HG03558 (cell line): ENCODE data around the gene STK40.

Experiments
- ATAC-seq: cut with Tn5 transposase; IDR thresholded peaks from one replicate; pipeline ENCODE4 v1.9.1; 2021; ENCODE audit warnings: moderate number of reproducible peaks; ENCODE audit not compliant: unreplicated experiment; ENCODE audit errors: extremely low read depth

Gene STK40, protein sequence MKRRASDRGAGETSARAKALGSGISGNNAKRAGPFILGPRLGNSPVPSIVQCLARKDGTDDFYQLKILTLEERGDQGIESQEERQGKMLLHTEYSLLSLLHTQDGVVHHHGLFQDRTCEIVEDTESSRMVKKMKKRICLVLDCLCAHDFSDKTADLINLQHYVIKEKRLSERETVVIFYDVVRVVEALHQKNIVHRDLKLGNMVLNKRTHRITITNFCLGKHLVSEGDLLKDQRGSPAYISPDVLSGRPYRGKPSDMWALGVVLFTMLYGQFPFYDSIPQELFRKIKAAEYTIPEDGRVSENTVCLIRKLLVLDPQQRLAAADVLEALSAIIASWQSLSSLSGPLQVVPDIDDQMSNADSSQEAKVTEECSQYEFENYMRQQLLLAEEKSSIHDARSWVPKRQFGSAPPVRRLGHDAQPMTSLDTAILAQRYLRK

DNA sequence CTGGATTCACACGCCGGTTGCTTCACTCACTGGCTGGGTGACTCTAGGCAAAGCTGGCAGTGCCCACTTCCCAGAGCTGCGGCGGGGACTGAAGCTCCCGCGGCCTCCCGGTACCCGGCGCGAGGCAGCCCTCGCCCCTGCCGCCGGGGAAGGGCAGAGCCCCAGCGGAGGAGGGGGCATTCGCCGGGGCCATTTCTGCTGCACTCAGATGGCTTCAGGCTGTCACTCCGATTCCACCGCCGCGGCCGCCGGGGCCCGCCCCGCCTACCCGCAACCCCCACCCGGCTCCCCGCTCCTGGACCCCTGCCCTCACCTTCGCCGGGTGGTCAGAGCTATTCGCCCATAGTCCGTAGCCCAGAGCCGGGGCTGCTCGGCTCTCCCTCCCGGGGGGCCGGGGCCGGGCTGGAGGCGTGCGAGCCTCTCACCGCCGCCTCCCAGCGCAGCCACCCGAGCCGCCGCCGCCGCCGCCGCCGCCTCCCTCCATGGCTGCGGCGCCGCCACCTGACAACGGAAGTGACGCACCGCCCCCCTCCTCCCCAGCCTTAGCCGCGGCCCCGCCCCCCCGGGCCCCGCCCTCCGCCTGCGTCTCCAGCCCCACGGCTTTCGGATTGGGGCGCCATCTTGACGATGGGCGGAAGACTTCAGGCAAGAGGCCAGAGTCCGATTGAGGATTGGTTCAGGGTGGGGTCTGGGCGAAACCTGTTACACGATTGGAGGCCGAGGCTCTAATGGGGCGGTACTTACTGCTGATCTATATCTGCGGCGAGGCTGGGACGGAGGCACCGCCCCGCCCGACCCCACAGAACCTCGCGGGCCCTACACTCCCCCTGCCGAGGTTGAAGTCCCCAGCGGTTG, at the start of gene STK40:
TSS of gene STK40 (minus strand) at position 515 of the 855 bp plus-strand sequence. CDS start 24,592 bp downstream, outside the sequence.
- ATAC-seq, result peak; percentile 65

DNA sequence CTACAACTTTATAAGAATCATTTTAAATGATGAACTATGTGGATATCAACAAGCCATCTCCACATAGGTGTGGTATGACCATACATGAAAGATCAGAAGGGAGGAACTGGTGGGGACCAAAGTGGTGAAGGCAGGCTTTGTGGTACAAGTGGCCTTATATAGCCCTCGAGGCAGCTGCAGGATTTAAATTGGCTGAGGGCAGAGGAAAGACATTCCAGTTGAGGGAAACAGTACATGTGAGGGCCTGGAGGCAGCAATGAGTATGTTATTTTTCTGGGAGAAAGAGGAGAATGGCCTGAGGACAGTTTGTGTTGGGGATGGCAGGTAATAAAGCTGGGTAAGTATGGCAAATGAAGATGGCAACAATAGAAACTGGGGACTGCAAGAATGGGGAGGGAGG, 47.4 kb upstream of the STK40 start:
- no peak for ATAC-seq

DNA sequence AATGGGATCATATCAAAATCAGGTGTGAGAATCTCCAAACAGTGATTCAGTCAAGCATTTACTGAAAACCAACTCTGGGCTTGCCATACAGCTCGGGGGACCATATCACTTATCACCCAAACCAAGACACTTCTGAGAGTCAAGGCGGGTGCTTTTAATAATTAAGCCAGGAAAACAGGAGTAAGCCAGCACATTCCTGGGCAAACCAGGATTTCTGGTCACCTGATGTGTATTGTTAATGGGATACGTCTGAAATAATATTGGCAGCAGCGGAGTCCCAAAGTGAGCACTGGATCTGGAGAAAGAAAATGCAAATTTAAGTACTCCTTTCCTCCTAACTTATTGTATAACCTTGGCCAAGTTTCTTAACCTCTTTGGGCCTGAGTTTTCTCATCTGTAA, 46.9 kb upstream of the STK40 start:
- ATAC-seq, result no peak

DNA sequence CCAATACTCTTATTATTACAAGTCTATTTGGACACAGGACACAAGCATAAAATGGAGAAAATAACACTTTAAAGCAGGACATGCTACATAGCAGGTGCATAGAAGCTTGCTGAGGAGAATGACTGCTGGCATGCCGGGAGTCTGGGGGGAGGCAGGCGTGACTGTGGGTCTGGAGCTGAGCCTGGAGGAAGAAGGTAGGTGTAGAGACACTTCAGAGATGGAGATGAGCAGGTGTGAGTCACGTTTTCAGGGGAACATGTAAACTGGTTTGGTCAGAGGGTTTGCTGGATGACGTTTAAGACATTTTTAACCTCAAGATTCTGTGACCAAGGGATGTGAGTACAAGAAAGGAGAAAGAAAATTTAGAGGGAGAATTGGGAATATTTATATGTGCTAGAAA, 40.1 kb upstream of the STK40 start:
- ATAC-seq, result no peak

DNA sequence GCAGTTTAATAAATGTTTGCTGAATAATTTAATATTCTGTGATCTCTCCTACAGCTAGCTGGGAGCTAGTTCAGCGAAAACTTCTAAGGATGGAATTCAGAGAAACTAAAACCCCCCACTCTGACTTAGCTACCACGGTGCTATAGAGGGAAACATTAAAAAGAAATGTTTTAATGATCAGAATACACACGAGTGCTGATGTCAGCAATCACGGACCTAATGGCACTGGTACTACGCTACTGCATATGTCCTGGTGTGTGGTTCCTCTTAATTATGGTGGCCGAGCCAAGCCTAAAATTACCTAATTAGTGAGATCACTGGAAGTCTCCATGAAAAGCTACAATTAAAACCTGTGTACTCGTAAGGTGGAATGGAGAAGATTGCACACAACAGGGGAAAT, 35.9 kb upstream of the STK40 start:
- no peak for ATAC-seq

DNA sequence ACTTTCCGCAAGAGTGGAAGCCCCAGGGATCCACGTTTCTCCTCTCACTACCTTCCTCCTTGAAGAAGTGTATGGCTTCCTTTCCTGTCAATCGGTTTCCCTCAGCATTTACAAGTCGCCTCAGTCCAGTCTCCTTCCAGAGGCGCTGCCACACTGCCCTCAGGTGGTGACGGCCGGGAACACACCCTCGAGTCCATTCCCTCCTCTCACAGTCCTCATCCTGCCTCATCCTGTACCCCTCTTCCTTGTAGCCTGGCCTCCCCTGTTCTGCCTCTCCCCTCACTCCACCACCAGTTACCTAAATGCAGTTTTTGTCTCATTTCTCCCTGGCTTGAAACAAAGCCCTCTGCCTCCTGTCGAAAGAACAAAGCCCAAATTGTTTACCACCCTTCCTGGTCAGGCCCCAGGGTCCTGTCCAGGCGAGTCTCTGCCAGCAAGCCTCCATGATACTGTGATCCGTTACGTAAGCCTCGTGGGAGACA, 35.2 kb upstream of the STK40 start:
- ATAC-seq, result no peak

DNA sequence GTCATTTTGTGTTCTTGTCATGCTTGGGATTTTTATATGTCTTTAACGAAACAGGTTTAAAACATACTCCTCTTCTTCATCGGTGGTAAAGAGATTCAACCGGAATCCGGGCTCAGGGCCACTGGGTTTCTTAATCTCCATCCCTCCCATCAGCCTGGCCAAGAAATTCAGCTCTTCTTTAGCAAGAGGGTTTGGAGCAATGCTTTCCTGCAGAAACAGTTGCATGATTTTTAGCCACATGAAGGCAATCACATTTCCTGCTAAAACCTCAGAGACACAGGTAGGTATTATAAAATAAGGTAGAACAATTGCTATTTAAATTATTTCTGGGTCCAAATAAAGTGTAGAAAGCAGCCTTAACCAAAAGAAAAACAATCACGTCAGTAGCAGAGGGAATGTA, 34.7 kb upstream of the STK40 start:
- ATAC-seq, result no peak

DNA sequence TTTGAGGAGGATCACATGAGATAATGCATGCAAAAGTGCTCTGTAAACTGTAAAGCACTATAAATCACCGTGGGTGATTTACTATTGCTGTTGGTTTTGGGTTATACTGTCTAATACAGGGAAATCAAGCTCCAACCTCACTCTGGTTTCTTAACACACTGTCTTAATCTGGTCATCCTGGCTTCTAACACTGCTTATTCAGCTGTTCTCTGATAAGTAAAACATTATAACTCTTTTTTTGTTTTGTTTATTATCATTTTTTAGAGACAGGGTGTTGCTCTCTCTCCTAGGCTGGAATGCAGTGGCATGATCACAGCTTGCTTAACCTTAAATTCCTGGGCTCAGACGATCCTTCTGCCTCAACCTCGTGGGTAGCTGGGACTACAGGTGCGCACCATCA, 33.8 kb upstream of the STK40 start:
- no peak for ATAC-seq

DNA sequence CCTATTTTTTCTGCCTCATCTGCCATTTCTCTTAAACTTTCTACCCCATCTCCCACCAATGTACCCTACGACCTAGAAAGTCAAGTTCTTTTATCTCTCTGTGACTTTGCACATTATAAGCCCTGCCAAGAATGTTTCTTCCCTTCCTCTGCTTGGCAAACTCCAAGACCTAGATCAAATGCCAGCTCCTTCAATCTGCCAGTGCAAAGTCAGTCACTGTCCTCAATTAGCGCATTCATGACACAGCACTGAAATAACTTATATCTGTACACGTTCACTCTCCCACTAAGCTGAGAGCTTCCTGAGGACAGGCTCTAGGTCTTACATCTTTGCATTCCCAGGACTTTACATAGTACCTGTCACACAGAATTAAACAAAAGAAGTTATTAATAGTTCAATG, 33.4 kb upstream of the STK40 start:
- no peak for ATAC-seq

DNA sequence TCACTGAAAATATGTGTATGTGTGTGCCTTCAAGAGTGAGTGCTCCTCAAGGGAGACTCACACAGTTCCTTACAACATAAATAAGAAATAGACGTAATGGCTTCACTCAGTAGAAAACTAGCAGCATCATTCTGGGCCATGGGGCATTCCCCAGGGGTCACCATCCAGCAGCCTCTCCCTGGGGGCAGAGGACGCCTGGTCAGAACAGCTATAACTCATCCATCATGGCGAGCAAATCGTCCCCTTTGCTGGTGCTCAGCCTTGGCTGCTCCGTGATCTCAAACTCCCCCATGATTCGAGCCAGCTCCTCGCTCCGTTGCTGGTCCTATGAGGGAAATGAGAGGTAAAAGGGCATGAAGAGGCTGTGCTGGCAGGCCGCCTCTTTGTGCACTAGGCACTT, 32.2 kb upstream of the STK40 start:
- no peak for ATAC-seq

DNA sequence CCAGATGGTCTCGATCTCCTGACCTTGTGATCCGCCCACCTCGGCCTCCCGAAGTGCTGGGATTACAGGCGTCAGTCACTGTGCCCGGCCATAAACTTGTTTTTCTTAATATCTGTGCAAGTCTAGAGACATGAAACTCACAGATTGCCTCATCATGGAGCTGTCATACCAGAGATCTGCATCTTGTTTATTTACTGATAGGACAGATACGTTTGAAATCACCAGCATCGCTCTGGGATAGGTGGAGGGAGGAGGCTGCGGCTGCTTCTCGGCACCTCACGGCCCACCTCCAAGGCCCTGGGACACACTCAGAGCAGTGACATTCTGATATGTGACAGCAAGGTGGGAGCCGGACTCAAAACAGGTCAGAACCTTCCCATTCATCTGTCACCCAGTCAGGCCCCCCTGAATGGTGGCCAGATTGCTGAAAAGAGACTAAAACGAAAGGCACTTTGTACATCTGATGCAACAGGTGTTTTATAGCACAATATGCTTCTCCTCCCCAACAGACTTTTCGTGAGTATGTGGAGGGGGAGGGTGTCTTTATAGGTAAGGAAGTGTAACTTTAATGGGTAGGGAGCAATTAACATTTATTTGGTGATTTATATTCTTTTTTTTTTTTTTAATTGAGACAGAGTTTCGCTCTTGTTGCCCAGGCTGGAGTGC, 30.1 kb upstream of the STK40 start:
- ATAC-seq, result no peak

DNA sequence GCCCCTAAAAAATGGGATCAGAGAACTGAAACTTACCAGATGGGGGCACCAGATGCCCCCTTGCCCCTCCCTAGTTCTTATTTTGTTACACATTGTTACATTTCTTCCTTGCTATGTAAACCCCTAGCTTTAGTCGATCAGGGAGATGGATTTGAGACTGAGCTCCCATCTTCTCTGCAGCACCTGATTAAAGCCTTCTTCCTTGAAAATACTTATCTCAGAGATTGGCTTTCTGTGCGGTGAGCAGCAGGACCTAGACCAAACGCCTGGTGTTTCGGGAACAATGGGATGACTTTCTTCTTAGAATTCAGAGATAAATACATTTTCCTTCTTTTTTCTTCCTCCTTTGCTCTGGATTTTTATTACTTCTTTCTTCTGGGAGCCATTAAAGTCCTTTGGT, 28.7 kb upstream of the STK40 start:
- no peak for ATAC-seq

DNA sequence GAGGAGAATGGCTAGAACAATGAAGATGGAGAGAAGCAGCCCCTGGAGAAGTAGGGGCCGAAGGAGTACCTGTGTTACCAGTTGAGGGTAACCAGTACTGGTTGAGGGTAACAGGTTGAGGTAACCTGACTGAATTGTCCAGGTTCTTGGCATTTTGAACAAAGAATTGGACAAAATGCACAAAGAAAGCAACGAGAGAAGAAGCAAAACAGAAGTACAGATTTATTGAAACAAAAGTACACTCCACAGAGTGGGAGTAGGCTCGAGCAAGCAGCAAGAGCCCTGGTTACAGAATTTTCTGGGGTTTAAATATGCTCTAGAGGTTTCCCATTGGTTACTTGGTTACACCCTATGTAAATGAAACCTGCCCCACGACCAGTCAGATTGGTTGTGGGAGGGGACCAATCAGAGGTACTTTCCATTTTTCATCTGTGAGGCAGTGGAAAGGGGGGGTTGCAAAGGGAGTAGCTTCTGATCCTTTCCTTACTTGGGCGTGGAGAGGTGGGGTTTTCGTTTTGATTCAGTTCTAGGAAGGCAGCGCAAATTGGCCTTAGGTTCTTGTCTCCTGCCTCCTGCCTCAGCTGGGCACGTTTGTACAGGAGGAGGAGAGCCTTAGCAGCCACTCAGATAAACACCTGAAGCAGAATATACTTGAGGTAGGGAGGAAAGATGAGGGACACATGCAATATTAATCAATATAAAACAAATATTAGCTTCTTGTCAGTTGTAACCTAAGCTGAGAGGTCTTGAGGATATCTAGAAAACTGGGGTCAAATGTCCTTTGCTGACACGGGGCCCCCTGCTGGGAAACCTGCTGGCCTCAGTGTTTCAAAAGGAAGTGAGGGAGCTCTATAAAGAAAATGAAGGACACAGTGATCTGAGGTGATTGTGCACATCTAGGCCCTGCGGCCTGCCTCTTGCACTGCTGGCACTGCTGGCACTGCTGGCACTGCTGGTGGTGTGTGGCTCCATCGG, 26.2 kb upstream of the STK40 start:
- no peak for ATAC-seq

DNA sequence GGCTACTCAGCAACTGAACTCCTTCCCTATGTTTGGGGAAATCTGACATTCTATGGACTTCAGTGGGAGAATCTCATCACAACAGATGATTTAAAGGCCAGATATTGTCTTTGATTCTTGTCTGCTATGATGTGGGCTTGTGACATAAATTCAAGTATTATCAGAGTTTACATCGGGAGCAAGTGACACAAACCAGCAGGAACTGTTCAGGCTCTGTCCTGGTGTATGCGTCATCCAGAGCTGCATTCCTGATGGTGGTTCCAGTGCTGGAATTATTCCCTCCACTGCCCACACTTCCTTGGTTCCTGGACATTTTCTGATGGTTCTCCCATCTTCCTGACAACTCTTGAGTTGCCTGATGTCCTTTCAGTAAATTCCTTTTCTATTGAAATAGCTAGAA, 22.8 kb upstream of the STK40 start:
- ATAC-seq, result no peak

DNA sequence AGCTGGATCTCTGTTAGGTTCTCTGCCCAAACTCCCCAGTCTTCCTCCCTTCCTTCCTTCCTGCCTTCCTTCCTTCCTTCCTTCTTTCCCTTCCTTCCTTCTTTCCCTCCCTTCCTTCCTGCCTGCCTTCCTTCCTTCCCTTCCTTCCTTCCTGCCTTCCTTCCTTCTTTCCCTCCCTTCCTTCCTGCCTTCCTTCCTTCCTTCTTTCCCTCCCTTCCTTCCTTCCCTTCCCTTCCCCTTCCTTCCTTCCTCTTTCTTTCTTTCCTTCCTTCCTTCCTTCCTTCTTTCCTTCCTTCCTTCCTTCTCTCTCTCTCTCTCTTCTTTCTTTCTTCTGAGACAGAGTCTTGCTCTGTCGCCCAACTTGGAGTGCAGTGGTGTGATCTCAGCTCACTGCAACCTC, 20.7 kb upstream of the STK40 start:
- no peak for ATAC-seq

DNA sequence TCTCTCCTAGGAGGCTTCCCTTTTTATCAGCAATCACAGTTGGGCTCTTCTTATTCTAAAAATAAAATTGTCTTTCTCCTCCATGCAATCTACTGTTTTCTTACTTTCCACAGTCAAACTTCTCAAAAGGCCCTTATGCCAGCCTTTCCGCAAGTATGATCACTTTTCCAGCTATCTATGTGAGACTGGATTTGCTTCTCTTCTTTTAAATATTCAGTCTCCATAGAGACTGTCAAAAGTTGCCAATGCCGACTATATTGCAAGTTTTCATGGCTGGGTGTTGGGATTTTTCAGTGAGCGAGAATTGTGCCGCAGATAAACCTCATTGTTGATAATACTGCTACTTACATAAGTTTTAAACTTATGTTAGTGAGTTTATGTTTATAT, 16.8 kb upstream of the STK40 start:
- no peak for ATAC-seq

DNA sequence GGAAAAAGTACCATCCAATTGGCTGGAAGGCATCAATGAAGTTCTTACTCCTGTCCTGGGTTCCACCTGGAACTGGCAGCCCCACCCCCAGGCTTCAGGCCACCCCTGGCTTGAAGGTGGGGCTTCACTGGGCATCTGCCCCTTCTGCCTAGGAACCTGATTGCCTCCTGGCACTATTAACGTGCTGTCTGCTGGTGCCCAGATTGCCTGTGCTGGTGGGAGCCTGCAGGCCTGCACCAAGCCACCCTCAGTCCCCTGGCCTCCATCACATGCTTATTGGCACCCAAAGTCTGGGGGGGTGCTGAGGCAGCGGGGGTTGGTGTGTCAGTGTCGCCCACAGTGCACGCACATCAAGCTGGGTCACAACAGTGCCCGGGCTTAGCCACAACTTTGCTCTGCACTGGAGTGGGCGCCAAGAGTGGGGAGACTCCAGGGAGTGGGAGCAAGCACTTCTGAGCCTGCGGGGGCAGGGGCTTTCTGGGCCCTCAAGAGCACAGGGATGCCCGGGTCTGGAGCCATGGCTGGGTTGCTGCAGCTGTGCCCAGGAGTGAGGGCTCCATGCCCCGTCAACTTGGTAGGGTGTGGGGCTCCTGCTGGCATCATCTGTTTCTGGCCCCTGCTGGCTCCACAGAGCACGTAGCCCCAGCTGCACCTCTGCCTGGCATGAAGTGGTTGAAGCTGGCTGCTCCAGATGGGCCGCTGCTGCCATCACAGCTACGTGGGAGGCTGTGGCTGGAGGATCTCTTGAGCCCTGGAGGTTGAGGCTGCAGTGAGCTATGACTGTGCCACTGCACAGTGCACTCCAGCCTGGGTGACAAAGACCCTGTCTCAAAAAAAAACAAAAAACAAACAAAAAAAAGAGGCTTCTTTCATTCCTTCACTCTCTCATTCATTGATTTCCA, 16.1 kb upstream of the STK40 start:
- no peak for ATAC-seq

DNA sequence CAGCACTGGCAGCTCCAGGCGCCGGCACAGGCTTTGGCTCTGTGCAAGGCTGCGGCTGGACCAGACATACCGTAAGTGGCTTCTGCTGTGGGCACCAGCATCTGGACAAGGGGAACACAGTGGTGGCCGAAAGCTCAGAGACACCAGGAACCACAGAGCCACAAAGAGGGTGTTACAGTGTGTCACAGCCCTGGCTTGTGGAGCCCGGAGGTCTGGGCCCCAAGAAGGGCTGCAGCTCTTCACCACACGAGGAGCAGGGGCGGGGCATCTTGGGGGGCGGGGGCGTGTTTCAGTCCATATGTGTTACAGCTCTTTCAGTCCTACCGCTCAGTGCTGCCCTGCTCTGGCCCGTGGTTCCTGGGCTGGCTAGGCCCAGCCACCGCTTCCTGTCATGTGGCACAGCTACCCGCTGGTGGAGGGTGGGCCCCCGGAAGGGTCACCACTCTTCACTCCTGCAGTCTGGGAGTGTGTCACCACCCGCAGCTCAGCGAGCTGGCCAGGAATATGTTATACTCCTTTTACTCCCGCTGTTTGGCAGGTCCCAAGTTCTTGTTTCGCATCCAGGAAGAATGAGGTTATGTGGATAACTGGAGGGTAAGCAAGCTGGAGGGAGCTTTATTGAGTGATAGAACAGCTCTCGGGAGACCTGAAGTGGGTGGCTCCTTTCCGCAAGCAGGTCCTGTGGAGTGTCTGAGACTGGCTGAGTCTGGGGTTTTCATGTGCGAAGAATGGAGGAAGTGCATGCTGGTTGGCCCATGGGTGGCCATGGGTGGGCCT, 15.3 kb upstream of the STK40 start:
- no peak for ATAC-seq
